DOHH2 (cell line): Measurements from ENCODE around the gene SH3RF3.

Experiments used
- H3F3A ChIP-seq: fragments of 200-600 bp; sonication (generic), shearing (Covaris generic); 2 replicates; pipeline ENCODE4 v1.6.0; 2016; ENCODE audit warnings: antibody characterized with exemption, mild to moderate bottlenecking; ENCODE audit not compliant: control insufficient read depth, insufficient read depth
- H3K27ac ChIP-seq: fragments of 200-600 bp; sonication (generic); 2 replicates; pipeline ENCODE4 v1.5.1; 2014; ENCODE audit warnings: low read depth, mild to moderate bottlenecking, low read length, moderate library complexity
- H3K27me3 ChIP-seq: fragments of 200-600 bp; sonication (generic); 2 replicates; pipeline ENCODE4 v1.6.1; 2014; ENCODE audit warnings: mild to moderate bottlenecking, low read length, mixed read lengths; ENCODE audit not compliant: control insufficient read depth
- H3K36me3 ChIP-seq: fragments of 200-600 bp; sonication (generic); 2 replicates; pipeline ENCODE4 v1.6.1; 2014; ENCODE audit warnings: mild to moderate bottlenecking, low read length, moderate library complexity, mixed read lengths; ENCODE audit not compliant: control insufficient read depth
- H3K4me1 ChIP-seq: fragments of 200-600 bp; sonication (generic); 2 replicates; pipeline ENCODE4 v1.6.1; 2014; ENCODE audit warnings: mild to moderate bottlenecking, low read length, mixed read lengths; ENCODE audit not compliant: control insufficient read depth
- H3K4me2 ChIP-seq: fragments of 200-600 bp; sonication (generic); 2 replicates; pipeline ENCODE4 v1.6.0; 2014; ENCODE audit warnings: mild to moderate bottlenecking, low read length, moderate library complexity
- H3K4me3 ChIP-seq: fragments of 200-600 bp; sonication (generic); 2 replicates; pipeline ENCODE4 v1.5.1; 2014; ENCODE audit warnings: mild to moderate bottlenecking, low read length, mixed read lengths
- H3K79me2 ChIP-seq: fragments of 200-600 bp; sonication (generic); 2 replicates; pipeline ENCODE4 v1.6.1; 2014; ENCODE audit warnings: mild to moderate bottlenecking, low read length, mixed read lengths; ENCODE audit not compliant: control insufficient read depth
- H3K9me2 ChIP-seq: fragments of 200-600 bp; sonication (generic); replicated peaks from 2 replicates; pipeline ENCODE4 v1.6.1; 2014; ENCODE audit warnings: mild to moderate bottlenecking, low read length, mixed read lengths; ENCODE audit not compliant: control insufficient read depth
- H3K9me3 ChIP-seq: fragments of 200-600 bp; sonication (generic); 2 replicates; pipeline ENCODE4 v1.6.1; 2014; ENCODE audit warnings: antibody characterized with exemption, low read length, mixed read lengths; ENCODE audit not compliant: control insufficient read depth, insufficient read depth
- H4K20me1 ChIP-seq: fragments of 200-600 bp; sonication (generic); 2 replicates; pipeline ENCODE4 v1.6.0; 2014; ENCODE audit warnings: low read depth, mild to moderate bottlenecking, antibody characterized with exemption, low read length, moderate library complexity; ENCODE audit not compliant: control insufficient read depth, insufficient read depth
- EZH2phosphoT487 ChIP-seq: fragments of 200-600 bp; sonication (generic); IDR thresholded peaks from 2 replicates; pipeline ENCODE4 v1.6.1; 2017; ENCODE audit warnings: borderline replicate concordance, mild to moderate bottlenecking, antibody characterized with exemption, low read length, moderate library complexity, mixed read lengths
- TF ChIP-seq, protein P1 (sequence below): fragments of 200-600 bp; sonication (generic); IDR thresholded peaks from one replicate; pipeline ENCODE4 v1.5.1; 2014; ENCODE audit warnings: antibody characterized with exemption, mild to moderate bottlenecking, low read depth, low read length; ENCODE audit not compliant: poor library complexity, severe bottlenecking

SH3RF3 gene

DNA sequence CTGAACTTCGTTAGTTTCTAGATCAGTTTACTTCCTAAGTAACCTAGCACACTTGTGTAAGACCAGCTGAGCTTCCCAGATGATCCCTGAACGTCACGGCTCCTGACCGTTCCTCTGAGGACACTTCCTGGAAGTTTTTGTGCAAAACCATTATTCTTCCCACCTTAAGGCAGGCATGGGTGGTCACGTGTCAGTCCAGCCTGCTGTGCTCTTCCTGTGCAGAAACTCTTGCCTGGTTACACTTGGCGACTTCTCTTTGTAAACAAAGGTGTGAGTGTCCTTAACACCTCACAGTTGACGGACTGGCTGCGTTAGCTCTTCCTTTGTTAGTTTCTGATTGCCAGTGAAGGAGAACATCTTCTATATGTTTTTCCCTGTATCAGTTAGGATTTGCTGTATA, 118.3 kb downstream of the SH3RF3 start:
- Histone ChIP-seq H3K4me1 (peaks cover 6% of the 10 kb centered on the region; the same call in 1 of the 2 replicates), H3K79me2 (no peaks in the 10 kb centered on the region), H3K27me3 (0 out of 2 replicates have a peak, but pooled peaks cover 3% of the 10 kb centered on the region), H3F3A (no peaks in the 10 kb centered on the region), H3K9me2 (no peaks in the 10 kb centered on the region), H4K20me1 (no peaks in the 10 kb centered on the region), H3K9me3 (no peaks in the 10 kb centered on the region), H3K27ac (no peak overlapping the region), H3K36me3 (no peaks in the 10 kb centered on the region), H3K4me3 (no peak overlapping the region), H3K4me2 (no peak overlapping the region)
- TF ChIP-seq, protein P1, sequence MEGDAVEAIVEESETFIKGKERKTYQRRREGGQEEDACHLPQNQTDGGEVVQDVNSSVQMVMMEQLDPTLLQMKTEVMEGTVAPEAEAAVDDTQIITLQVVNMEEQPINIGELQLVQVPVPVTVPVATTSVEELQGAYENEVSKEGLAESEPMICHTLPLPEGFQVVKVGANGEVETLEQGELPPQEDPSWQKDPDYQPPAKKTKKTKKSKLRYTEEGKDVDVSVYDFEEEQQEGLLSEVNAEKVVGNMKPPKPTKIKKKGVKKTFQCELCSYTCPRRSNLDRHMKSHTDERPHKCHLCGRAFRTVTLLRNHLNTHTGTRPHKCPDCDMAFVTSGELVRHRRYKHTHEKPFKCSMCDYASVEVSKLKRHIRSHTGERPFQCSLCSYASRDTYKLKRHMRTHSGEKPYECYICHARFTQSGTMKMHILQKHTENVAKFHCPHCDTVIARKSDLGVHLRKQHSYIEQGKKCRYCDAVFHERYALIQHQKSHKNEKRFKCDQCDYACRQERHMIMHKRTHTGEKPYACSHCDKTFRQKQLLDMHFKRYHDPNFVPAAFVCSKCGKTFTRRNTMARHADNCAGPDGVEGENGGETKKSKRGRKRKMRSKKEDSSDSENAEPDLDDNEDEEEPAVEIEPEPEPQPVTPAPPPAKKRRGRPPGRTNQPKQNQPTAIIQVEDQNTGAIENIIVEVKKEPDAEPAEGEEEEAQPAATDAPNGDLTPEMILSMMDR = no peak
- no peak for TF ChIP-seq EZH2phosphoT487

DNA sequence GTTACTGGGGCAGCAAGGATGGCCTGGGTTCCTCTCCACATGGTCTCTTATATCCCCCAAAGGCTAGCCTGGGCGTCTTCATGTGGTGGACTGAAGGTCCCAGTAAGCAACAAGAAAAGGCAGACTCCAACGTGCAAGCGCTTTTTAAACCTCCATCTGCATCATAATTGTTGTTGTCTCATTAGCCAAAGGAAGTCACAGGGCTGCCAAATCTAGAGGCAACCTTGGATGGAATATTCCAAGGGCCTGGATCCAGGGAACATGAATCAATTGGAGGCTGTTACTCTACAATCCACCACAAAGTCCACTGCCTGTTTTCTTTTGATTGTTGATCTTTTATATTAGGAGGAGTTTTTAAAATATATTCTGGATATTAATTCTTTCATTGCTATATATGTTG, 118.8 kb downstream of the SH3RF3 start:
- Histone ChIP-seq H3K4me1 (peaks cover 6% of the 10 kb centered on the region; the same call in 1 of the 2 replicates), H3K4me3 (no peak overlapping the region), H3F3A (no peaks in the 10 kb centered on the region), H3K9me2 (no peaks in the 10 kb centered on the region), H3K9me3 (no peaks in the 10 kb centered on the region), H3K79me2 (no peaks in the 10 kb centered on the region), H4K20me1 (no peaks in the 10 kb centered on the region), H3K4me2 (no peak overlapping the region), H3K36me3 (no peaks in the 10 kb centered on the region), H3K27me3 (0 out of 2 replicates have a peak, but pooled peaks cover 3% of the 10 kb centered on the region), H3K27ac (no peak overlapping the region)
- TF ChIP-seq EZH2phosphoT487 = no peak
- TF ChIP-seq, protein P1 = no peak

DNA sequence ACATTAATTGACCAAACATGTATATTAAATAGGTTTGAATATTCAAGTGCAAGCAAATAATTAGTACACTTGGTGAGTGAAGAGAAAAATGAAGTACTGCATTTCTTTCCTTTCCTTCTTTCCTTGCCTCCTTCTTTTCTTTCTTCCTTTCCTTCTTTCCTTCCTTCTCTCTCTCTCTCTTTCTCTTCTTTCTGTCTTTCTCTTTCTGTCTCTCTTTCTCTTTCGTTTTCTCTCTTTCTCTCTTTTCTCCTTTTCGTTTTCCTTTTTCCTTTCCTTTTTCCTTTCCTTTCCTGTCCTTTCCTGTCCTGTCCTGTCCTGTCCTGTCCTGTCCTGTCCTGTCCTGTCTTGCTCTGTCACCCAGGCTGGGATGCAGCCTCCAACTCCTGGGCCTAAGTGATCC, 119.6 kb downstream of the SH3RF3 start:
- H3K4me3 ChIP-seq = no peak overlapping the region
- H3K36me3 ChIP-seq = no peaks in the 10 kb centered on the region
- no peak for TF ChIP-seq EZH2phosphoT487
- TF ChIP-seq, protein P1 = no peak
- peaks cover 6% of the 10 kb centered on the region; the same call in 1 of the 2 replicates for H3K4me1 ChIP-seq
- no peak overlapping the region for H3K27ac ChIP-seq
- H3K79me2 ChIP-seq = no peaks in the 10 kb centered on the region
- no peaks in the 10 kb centered on the region for H4K20me1 ChIP-seq
- H3K9me2 ChIP-seq = no peaks in the 10 kb centered on the region
- H3K4me2 ChIP-seq = no peak overlapping the region
- no peaks in the 10 kb centered on the region for H3K9me3 ChIP-seq
- H3K27me3 ChIP-seq = 0 out of 2 replicates have a peak, but pooled peaks cover 3% of the 10 kb centered on the region
- no peaks in the 10 kb centered on the region for H3F3A ChIP-seq

- Histone ChIP-seq H3K36me3 (no peaks in the 10 kb centered on the region), H3F3A (0 out of 2 replicates have a peak, but pooled peaks cover 3% of the 10 kb centered on the region), H4K20me1 (no peaks in the 10 kb centered on the region), H3K4me2 (no peak overlapping the region), H3K4me3 (no peak overlapping the region), H3K9me3 (no peaks in the 10 kb centered on the region), H3K9me2 (no peaks in the 10 kb centered on the region), H3K4me1 (peaks cover 41% of the 10 kb centered on the region), H3K79me2 (no peaks in the 10 kb centered on the region), H3K27ac (no peak overlapping the region), H3K27me3 (no peaks in the 10 kb centered on the region)
- no peak for TF ChIP-seq EZH2phosphoT487
- TF ChIP-seq, protein P1 = no peak
Observed at GRCh38 chr2:109253217-109253616, 124.2 kb downstream of the SH3RF3 start.
